ENCODE data around the gene STK11.
"Not testable (repeated sequence)": the region's sequence is repeated elsewhere in the genome, so short reads cannot be mapped to it uniquely, and the experiment has no call there.

The STK11 gene

DNA sequence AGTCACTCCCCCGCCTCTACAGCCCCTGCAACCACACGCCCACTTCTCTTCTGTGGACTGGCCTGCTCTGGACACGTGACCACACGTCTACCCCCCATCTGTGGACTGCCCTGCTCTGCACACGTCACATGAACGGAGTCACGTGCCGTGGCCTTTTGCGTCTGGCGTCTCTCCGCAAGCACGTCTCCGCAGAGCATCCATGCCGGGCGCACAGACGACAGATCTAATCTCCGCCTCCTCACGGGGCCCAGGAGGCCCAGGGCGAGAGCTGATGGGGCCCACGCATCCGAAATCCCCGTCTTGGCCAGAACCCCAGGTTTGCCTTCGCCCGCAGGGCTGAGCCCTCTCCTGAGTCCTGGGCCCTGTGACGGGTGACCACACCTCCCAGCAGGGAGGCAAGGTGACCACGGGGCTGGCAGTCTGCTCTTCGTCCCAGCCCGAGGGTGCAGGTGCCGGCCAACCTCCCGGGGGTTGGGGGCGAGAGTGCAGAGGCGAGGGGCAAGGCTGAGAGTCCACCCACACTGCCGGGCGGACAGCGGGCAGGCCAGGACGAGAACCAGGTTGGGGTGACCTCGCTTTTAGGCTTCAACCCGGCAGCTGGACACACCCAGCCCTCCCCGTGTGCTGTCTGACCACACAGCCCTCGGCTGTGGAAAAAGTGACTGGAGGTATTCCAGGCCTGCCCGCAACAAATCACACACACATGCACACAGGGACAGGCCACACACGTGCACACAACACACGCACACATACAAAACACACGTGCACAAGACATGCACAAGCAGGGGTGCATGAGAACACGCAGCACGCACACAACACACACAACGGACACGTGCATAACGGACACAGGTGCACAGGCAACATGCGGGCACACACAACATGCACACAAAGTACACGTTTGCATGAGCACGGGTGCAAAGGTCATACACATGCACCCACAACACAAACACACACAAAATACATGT is 35.4 kb upstream of the STK11 start:
- peak in 1 of 14 donors; percentile 21 for DNase-seq

DNA sequence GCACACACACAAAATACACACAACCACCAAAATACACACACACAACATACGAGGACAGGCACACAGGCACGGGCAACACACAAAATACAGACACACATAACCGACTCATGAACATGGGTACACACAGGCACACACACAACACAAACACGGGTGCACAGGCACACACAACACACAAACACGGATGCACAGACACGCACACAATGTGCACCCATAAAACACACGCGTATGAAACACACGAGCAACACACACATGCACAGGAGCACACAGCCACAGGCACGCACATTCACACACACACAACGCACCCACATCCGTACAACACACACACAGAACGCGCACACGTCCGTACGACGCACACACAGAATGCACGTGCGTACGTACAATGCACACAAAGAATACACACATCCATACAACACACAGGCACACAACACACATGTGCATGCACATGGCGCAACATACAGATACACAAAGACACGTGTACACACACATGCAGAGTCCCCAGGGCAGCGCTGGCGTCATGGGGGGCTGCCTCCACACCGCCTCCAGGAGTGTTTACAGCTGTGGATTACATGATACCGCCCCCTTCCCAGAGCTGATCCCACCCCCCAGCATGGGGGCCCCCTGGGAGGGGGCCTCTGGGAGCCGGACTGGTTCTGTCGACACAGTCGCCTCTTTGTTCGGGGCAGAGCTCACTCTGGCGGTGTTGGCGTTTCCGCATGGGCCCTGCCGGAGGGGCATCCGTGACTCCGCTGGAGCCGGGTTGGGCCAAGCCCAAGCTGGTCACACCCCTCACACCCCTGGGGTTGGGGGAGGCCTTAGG is 34.4 kb upstream of the STK11 start:
- DNase-seq, result peak in 5 of 14 donors; percentile 7 to 54 (median 11)

DNA sequence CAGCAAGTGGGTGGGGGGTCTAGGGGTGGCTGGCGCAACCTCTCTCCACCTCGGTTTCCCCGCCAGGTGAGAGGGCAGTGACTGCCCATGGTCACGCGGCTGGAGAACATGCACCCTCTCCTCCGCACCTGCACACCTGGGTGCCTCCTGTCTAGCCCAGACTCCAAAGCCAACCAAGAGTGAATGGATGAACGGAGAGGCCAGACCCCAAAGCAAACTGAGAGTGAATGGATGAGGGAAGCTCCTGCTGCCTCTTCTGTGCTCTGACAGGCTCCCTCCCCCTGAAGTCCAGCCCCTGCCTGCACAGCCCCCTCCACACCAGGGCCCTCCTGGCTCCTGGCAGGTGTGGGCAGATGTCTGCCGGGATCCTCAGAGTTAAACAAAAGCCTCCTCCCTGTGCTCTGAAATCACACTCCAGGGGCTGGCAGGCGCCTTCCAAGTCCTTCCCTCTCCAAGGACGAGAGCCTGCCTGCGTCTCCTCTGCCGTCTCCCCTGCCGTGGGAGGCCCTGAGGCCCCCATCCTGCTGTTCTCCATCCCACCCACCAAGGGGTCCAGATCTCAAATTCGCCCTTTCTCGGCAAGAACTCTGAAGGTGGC is 33.7 kb upstream of the STK11 start:
- peak in 2 of 14 donors; percentile 23 to 33 for DNase-seq

DNA sequence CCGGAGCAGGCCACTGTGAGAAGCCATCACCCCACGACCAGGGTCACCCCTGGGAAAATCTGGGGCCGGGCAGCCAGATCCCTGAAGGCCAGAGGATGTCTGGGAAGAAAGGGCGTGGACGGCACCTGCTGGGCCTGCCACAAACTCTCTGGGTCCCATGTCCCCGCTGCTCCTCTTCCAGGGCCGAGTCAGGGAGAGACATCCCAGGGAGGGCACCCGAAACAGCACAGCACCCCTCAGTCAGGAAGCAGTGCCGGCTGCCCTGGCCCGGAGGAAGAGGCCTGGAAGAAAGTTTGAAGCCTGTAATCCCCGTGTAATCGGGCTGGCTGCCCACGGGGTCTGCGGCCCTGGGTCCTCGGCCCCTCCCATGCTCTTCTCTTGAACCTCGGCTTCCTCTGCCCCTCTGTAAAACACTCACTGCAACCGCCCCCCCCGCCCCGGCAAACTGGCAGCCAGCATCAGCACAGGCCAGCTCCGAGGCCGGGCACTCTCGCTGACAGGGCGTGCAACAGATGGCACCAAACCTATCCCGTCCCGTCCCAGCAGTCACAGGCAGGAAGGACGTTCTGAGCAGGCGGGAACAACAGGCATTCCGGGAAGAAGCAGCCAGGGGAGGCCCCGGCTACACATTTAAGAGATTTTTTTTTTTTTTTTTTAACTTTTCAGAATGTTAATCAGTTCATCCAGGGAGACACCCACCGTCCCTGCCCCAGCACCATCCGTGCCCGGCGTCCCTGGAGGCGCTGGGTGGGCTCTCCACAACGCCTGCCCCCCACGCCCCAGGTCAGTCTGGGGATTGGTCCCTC is 33.0 kb upstream of the STK11 start:
- peak in 11 of 14 donors; percentile 10 to 84 (median 28) for DNase-seq

DNA sequence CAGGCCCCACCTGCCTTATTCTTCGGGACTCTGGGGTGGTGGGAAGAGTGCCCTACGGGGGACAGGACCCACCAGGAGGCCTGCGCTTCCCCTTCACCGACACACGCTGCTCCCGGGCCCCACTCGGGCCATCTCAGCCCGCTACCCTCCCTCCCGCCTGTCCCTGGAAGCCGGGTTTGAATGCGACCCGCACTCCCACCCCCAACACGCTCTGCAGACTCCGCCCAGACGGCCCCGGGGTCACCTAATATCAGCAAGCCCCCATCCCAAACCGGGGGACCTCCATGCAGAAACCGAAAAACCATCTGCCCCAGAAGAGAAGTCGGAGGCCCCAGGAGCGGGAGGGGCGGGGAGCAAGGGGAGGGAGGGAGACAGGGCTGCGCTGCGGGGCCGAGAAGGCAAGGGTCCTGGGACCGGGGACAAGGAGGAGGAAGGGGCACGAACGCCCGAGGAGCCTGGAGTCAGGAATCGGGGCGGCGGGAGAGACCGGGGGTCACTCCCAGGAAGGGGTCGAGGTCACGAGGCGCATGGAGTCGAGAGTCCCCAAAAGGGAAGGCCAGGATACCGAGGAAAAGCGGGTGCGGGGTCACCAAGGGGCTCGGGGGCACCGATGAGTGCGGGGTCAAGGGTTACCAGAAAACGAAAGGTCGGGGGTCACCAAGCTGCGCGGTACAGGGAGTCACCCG is 32.3 kb upstream of the STK11 start:
- DNase-seq, result peak in 1 of 14 donors; percentile 37

DNA sequence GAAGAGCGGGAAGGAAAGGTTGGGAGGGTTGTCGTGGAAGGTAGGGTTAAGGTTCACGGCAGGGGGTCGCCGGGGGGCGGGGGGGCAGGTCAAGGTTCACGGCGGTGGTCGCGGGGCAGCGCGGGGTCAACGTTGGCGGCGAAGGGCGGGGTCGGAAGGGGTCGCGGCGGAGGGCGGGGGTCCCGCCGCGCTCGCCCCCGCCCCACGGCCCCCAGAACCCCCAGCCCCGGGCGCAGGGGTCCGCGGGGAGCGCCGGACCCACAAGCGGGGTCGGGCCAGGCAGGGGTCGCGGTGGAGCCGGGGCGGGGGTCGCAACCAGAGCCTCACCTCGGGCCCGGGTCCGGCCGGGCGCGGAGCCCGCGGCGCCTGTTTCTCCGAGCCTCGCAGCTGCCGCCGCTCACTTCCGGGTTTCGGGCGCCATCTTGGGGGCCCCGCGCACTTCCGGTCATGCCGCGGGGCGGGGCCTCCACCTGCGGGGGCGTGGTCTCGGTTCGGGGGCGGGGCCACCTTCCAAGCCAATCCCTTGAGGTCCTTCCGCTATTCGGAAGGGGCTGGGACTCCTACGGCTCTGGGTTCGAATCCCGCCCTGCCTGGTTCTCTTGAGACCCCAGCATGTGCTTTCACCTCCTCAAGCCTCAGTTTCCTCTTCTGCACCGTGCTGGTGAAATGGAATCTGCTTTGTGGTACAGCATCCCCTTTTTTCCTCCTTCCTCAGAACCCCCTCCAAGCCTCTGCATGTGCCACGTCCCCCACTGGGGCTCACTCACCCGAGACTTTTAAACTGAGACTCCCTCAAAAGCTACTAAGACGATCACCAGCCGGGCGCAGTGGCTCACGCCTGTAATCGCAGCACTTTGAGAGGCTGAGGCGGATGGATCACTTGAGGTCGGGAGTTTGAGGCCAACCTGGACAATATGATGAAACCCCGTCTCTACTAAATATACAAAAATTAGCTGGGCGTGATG is 31.5 kb upstream of the STK11 start, which contains the start of gene SBNO2:
Gene SBNO2 (minus strand): TSS at position 424 of the 965 bp plus-strand sequence. CDS start 19,992 bp downstream, outside the sequence.
- DNase-seq, result peak in 13 of 14 donors; percentile 16 to 85 (median 68)

DNA sequence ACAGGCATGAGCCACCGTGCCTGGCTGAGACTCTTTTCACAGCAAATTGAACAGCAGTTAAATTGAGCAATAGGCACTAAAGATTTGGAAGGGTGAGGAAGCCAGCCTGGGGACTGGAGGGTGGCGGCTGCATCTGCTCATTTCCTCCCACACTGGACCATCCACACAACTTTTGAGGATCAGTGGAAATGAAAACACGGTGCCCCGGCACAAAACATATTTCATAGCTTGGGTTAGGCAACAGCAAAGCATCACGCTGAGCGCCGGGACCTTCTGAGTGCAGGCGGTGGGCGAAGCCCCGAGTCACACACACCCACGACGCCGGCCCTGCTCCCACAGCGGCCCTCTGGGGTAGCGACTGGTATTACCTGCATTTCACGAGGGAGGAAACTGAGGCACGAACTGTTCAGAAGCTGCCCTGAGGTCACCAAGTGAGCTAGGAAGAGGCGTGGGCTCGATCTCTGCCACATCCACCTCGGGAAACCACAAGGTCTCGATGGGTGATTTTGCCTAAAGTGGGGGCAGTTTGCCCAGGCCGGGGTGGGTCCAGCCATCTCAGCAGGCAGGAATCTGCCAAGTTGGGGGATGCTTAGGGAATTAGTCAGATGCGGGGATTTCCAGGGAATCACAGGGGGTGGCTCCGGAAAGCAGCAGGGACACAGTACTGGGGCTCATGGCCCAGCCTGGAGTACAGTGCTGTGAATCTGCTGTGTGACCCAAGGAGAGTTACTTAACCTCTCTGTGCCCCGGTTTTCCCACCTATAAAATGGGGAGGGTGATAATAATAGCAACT is 28.1 kb upstream of the STK11 start:
- no peak for DNase-seq

DNA sequence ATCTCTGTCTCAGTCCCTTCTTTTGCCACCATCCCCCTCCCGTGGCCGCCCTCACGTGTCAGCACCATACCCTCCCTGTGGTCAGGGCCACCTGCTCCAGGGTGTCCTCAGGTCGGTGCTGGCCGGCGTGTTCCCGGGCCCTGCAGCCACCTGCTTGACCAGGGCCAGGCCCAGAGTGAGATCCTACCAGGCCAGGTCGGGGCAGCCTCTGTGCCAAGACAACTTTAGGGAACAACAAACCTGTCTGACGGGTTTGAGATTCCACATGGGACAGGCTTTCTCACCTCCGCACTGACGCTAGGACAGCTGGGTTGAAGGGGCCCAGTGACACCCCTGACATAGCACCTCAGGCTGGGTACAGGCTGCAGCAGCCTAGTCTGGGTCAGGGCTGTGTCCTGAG is 24.0 kb upstream of the STK11 start:
- DNase-seq, result no peak

DNA sequence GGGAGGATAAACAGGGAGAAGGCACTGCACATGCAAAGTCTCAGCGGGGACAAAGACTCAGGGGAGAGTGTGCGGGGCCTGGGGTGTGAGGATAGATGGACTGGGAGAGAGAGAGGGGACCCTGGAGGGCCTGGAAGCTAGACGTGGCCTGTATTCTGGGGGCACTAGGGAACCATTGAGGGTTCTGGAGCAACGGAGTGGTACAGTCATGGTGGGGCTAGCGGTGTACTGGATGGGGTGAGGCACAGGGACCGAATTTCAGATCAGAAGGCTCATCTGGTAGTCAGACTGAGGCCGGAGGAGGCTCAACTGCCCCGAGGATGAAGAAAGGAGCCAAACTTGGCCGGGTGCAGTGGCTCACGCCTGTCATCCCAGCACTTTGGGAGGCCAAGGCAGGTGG is 23.5 kb upstream of the STK11 start:
- DNase-seq, result no peak

DNA sequence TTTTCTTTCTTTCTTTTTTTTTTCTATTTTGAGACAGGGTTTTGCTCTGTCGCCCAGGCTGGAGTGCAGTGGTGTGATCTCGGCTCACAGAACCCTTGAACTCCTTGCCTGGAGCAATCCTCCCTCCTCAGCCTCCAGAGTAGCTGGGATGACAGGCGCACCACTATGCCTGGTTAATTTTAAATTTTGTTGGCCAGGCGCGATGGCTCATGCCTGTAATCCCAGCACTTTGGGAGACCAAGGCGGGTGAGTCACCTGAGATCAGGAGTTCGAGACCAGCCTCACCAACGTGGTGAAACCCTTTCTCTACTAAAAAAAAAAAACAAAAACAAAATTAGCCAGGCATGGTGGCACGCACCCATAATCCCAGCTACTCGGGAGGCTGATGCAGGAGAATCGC is 22.9 kb upstream of the STK11 start:
- DNase-seq, result no peak

DNA sequence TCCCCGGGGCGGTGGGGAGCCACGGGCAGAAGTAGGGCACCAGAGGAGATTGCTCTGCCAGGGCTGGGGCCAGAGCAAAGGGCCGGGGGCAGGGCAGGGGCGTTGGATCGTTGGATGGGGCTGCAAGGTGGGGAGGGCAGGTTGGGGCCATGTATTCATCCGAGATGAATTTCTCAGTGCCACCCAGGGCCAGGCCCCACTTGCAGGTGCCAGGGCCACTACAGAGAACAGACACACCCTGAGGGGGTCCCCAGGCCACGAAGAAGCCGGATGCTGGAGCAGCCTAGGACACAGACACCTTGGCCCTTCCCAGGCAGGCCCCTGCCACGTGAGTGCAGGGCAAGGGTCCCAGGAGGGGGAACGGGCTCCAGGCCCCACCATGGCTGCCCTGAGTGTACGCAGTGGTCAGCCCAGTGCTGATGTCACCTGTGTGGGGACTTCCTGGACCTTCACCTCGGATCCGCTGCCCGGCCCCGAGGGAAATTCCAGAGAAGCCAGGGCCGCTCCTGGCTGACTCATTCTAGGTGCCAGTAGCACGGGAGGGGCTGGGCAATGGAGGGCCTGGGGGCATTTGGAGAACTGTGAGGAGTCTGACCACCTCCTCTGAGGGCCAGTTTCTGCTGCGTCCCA is 21.9 kb upstream of the STK11 start:
- no peak for DNase-seq

DNA sequence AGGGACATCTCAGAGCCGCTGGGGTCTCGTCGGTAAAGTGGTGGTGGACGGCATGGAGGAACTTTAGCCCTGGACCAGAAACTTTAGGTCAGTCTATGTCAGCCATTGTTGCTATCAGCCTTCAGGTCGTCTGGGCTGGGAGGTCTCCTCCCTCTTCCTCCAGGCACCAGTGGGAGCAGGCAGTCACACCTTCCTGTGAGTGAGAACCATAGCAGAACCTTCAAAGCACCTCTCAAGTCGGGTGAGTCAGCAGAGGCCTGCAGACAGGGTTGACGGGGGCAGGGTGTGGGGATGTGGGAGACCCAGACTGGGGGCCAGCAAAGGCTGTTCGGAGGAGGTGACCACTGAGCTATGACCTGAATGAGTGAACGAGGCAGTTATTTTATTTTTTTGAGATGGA is 16.2 kb upstream of the STK11 start:
- DNase-seq, result no peak

DNA sequence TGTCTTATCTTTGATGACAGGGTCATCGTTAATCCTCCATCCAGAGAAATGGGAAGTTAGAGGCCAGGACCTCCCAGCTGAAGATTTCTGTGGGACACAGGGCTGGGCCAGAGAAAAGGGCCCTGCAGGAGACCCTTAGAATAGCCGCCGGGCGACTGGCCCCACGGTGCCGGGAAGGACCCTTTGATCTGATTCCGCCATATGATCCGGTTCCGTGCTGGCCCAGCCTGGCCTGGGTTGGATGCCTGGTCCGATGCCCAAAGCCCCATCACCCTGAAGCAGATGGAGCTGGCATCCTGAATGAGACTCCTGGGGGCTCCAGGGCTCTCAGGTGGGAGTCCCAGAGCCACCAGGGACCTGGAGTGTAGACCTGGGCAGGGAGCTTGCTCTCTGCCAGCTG is 6.0 kb upstream of the STK11 start:
- no peak for DNase-seq

DNA sequence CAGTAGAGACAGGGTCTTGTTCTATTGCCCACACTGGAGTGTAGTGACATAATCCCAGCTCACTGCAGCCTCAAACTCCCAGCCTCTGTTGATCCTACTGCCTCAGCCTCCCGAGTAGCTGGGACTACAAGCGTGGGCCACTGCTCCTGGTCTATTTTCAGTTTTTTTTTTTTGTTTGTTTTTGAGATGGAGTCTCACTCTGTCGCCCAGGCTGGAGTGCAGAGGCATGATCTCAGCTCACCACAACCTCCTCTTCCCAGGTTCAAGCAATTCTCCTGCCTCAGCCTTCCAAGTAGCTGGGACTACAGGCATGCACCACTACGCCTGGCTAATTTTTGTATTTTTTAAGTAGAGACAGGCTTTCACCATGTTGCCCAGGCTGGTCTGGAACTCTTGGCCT is 5.0 kb upstream of the STK11 start:
- DNase-seq, result not testable (repeated sequence)

DNA sequence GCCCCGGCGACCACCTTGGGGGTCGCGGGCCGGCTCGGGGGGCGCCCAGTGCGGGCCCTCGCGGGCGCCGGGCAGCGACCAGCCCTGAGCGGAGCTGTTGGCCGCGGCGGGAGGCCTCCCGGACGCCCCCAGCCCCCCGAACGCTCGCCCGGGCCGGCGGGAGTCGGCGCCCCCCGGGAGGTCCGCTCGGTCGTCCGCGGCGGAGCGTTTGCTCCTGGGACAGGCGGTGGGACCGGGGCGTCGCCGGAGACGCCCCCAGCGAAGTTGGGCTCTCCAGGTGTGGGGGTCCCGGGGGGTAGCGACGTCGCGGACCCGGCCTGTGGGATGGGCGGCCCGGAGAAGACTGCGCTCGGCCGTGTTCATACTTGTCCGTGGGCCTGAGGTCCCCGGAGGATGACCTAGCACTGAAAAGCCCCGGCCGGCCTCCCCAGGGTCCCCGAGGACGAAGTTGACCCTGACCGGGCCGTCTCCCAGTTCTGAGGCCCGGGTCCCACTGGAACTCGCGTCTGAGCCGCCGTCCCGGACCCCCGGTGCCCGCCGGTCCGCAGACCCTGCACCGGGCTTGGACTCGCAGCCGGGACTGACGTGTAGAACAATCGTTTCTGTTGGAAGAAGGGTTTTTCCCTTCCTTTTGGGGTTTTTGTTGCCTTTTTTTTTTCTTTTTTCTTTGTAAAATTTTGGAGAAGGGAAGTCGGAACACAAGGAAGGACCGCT is 729 bp downstream of the STK11 start:
- DNase-seq, result no peak

DNA sequence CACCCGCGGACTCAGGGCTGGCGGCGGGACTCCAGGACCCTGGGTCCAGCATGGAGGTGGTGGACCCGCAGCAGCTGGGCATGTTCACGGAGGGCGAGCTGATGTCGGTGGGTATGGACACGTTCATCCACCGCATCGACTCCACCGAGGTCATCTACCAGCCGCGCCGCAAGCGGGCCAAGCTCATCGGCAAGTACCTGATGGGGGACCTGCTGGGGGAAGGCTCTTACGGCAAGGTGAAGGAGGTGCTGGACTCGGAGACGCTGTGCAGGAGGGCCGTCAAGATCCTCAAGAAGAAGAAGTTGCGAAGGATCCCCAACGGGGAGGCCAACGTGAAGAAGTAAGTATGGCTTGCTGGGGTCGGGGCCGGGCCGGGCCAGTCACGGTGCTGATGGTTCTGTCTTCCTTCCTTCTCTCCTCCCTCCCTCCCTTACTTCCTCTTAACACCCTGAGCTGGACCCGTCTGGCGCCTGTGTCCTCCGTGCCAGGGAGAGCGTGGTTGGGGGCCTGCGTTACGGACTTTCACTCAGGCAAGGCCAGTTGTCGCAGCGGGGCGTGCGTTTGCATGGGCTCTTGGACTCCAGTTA is 1.4 kb downstream of the STK11 start:
- peak in 3 of 14 donors; percentile 53 to 67 (median 62) for DNase-seq

DNA sequence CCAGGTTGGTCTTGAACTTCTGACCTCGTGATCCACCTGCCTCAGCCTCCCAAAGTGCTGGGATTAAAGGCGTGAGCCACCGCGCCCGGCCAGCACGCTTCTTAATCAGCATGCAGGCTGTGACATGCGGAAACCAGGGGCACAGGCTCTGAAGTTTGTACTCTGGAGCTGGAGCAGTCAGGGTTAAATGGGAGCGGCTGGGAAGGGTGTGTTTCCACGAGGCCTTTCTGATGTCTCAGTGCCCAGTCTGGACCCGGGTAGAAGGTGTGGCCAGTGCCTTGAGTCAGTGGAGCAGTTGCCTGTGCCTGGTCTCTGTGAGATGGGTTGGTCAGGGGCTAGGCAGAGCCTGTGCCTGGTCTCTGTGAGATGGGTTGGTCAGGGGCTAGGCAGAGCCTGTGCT is 3.3 kb downstream of the STK11 start:
- DNase-seq, result not testable (repeated sequence)

DNA sequence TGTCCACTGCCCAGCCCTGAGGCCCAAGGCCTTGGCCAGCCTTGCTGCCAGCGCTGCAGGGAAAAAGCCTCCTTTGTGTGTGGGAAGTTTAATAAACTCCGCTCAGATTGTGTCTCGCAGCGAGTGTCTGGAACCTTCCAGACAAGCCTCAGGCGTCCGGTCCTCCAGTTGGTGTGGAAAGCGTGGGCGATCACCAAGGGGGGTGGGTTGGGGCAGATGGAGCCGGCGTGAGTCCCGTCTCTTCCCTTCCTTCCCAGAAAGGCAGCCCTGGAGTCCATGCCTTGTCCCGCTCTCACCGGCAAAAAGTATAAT is 4.6 kb downstream of the STK11 start:
- DNase-seq, result peak in 9 of 14 donors; percentile 33 to 62 (median 51)
